K562 (cell line): ENCODE data around the gene N4BP3. TPM values are rescaled to one million over a fixed set of nuclear protein-coding genes. Genes with fewer than 3 reads are reported as not detected.

Experiments
- ATAC-seq: fragments of 200-7000 bp; cut with Tn5 transposase; 3 replicates; pipeline ENCODE4 v1.9.1; 2020; ENCODE audit warnings: moderate library complexity
- BruUV-seq: library from RNA; stranded (reverse); fragments of 400-500 nt; replicated peaks from 2 replicates; lab custom pipeline; 2021; lab: Mats Ljungman, UMichigan
- CTCF ChIA-PET: fragments of 300-600 bp; formaldehyde crosslinking; extraction: SDS; loops from one replicate; lab custom pipeline; 2021; ENCODE audit warnings: low intra/inter-chr PET ratio; lab: Yijun Ruan, JAX
- POLR2A ChIA-PET: fragments of 300-600, 350-650 bp; sonication (Branson Sonifier 250); formaldehyde crosslinking; extraction: SDS; loops from one replicate; lab custom pipeline; 2021; ENCODE audit warnings: antibody characterized with exemption, inconsistent platforms; lab: Yijun Ruan, JAX
- DNase-seq, 4 experiments: peaks; one replicate each; pipeline versions ENCODE4 v3.0.0 to v3.0.0-alpha.2; 2011 to 2018; ENCODE audit warnings: low spot score in 3 of 4, mixed read lengths in 3 of 4; ENCODE audit errors: extremely low read depth in 1 of 4
- FAIRE-seq: peaks from 2 replicates; lab custom pipeline; 2011; peaks lifted over from hg19 to GRCh38; lab: Jason Lieb, UNC
- H2AFZ ChIP-seq: 2 replicates; pipeline ENCODE4 v1.6.0; 2011; ENCODE audit warnings: low read depth, low read length, control low read depth, inconsistent platforms
- H3K27ac ChIP-seq: fragments of 200-600 bp; 3 replicates; pipeline ENCODE4 v1.8.0; 2011; ENCODE audit warnings: low read depth, mild to moderate bottlenecking, control low read depth, inconsistent platforms, low read length, moderate library complexity, mixed read lengths; ENCODE audit errors: extremely low read depth
- H3K27me3 ChIP-seq, 2 experiments: fragments of 300-600 bp in 1 of 2; 2 replicates in 1 of 2; 3 replicates in 1 of 2; pipeline versions ENCODE4 v1.6.0 to v1.8.0; 2011; ENCODE audit warnings: inconsistent platforms in 2 of 2, low read length in 2 of 2, mild to moderate bottlenecking in 1 of 2, mixed read lengths in 1 of 2, moderate library complexity in 1 of 2; ENCODE audit not compliant: control insufficient read depth in 2 of 2, insufficient read depth in 2 of 2
- H3K36me3 ChIP-seq: fragments of 300-600 bp; 3 replicates; pipeline ENCODE4 v1.8.0; 2011; ENCODE audit warnings: mild to moderate bottlenecking, low read length, inconsistent platforms; ENCODE audit not compliant: control insufficient read depth, insufficient read depth
- H3K4me1 ChIP-seq, 2 experiments: fragments of 200-600 bp in 1 of 2; replicated peaks in 1 of 2; 2 replicates in 1 of 2; 3 replicates in 1 of 2; pipeline versions ENCODE4 v1.5.1 to v1.8.0; 2011; ENCODE audit warnings: inconsistent platforms in 2 of 2, low read length in 2 of 2, mild to moderate bottlenecking in 1 of 2, mixed read lengths in 1 of 2, moderate library complexity in 1 of 2; ENCODE audit not compliant: control insufficient read depth in 2 of 2, insufficient read depth in 2 of 2
- H3K4me2 ChIP-seq: 2 replicates; pipeline ENCODE4 v1.6.1; 2011; ENCODE audit warnings: low read length, control low read depth, inconsistent platforms, mixed read lengths; ENCODE audit not compliant: insufficient read depth
- H3K4me3 ChIP-seq: fragments of 200-600 bp; sonication (generic), shearing (Covaris generic); 2 replicates; pipeline ENCODE4 v1.5.1; 2016; ENCODE audit warnings: control low read depth, inconsistent platforms
- H3K79me2 ChIP-seq: fragments of 200-600 bp; 3 replicates; pipeline ENCODE4 v1.8.0; 2011; ENCODE audit warnings: low read length, inconsistent platforms; ENCODE audit not compliant: control insufficient read depth, insufficient read depth
- H3K9ac ChIP-seq, 2 experiments: 2 replicates each; pipeline versions ENCODE4 v1.6.0 to v1.6.1; 2011; ENCODE audit warnings: low read depth in 2 of 2, low read length in 2 of 2, control low read depth in 1 of 2, inconsistent platforms in 1 of 2, mild to moderate bottlenecking in 1 of 2, mixed read lengths in 1 of 2; ENCODE audit not compliant: insufficient read depth in 1 of 2
- H3K9me1 ChIP-seq: one replicate; pipeline ENCODE4 v1.6.0; 2011; ENCODE audit warnings: inconsistent platforms, mild to moderate bottlenecking, low read length, moderate library complexity; ENCODE audit not compliant: control insufficient read depth, insufficient read depth
- H3K9me3 ChIP-seq: replicated peaks from 2 replicates; pipeline ENCODE4 v1.5.1; 2011; ENCODE audit warnings: low read depth, low read length, inconsistent platforms; ENCODE audit not compliant: control insufficient read depth, insufficient read depth
- H4K20me1 ChIP-seq: replicated peaks from 2 replicates; pipeline ENCODE4 v1.6.1; 2011; ENCODE audit warnings: low read length, inconsistent platforms, mixed read lengths; ENCODE audit not compliant: control insufficient read depth, insufficient read depth
- E2F3 ChIP-seq: fragments of 250-450 bp; sonication (Bioruptor Pico); IDR thresholded peaks from 2 replicates; pipeline ENCODE4 v1.4.0; 2020; ENCODE audit warnings: mild to moderate bottlenecking
- E2F4 ChIP-seq: sonication (generic); formaldehyde crosslinking; IDR thresholded peaks from 2 replicates; pipeline ENCODE4 v1.8.0; 2022; ENCODE audit warnings: mild to moderate bottlenecking, low read depth, missing genetic modification reagents
- RBM17 ChIP-seq: fragments of 200-400 bp; formaldehyde crosslinking; IDR thresholded peaks from 2 replicates; pipeline ENCODE4 v1.6.1; 2017; ENCODE audit warnings: low read depth, mild to moderate bottlenecking, low read length, borderline replicate concordance
- TFAP4 ChIP-seq: sonication (generic); formaldehyde crosslinking; IDR thresholded peaks from 2 replicates; pipeline ENCODE4 v1.8.0; 2022; ENCODE audit warnings: missing genetic modification reagents, mild to moderate bottlenecking, moderate library complexity, borderline replicate concordance
- ZBTB11 ChIP-seq, 3 experiments: fragments of 200-800 bp in 1 of 3; fragments of 250-450 bp in 1 of 3; fragments of 450-650 bp in 1 of 3; sonication (Bioruptor Pico) in 1 of 3; sonication (Bioruptor generic) in 1 of 3; formaldehyde crosslinking in 1 of 3; IDR thresholded peaks; 2 replicates each; pipeline versions ENCODE4 v1.6.1 to v1.8.0; 2016 to 2022; ENCODE audit warnings: mild to moderate bottlenecking in 2 of 3, missing genetic modification characterization in 2 of 3, missing compliant biosample characterization in 1 of 3, moderate library complexity in 1 of 3
- ZSCAN32 ChIP-seq: fragments of 450-650 bp; formaldehyde crosslinking; IDR thresholded peaks from 2 replicates; pipeline ENCODE4 v1.4.0; 2020; ENCODE audit warnings: mild to moderate bottlenecking, moderate library complexity
- WGBS: fragments of 100-300 bp; shearing (Covaris generic); methylation state at CpG from one replicate; pipeline ENCODE4 v1.1.6; 2016; ENCODE audit warnings: low coverage, mixed read lengths; ENCODE audit not compliant: insufficient coverage; ENCODE audit errors: missing lambda C conversion rate; 5-methylcytosine and 5-hydroxymethylcytosine counted together
- in situ Hi-C: fragments of 300-500 bp; cut with MboI; formaldehyde crosslinking; loops from 4 replicates; pipeline ENCODE4 v1.15.0; 2018; ENCODE audit warnings: inconsistent platforms, mixed read lengths
- intact Hi-C: fragments of 100-400 bp; cut with micrococcal nuclease; formaldehyde crosslinking; loops from 2 replicates; pipeline ENCODE4 v1.14.2; 2022
- polyA plus RNA-seq, 8 experiments: library from polyadenylated mRNA; depleted of rRNA in 4 of 8; stranded (reverse) in 5 of 8; unstranded in 3 of 8; fragments of >200 nt; fragmentation: Nextera tagmentation in 2 of 8; fragmentation: Illumina TruSeq in 1 of 8; extraction: Ambion mirVana in 2 of 8; extraction: Trizol in 1 of 8; gene quantifications; 2 replicates each; pipeline versions ENCODE4 v1.2.1 to v1.2.3, GENCODE V29; 2011 to 2014; ENCODE audit warnings: inconsistent platforms in 1 of 8, missing spikeins in 1 of 8
- total RNA-seq, 7 experiments: library from RNA; depleted of rRNA in 6 of 7; stranded (reverse); fragments of >200 nt in 6 of 7; fragmentation: Illumina TruSeq in 2 of 7; extraction: Trizol in 2 of 7; gene quantifications; 2 replicates each; pipeline versions ENCODE4 v1.2.1 to v1.2.3, GENCODE V29; 2011 to 2021; ENCODE audit warnings: low replicate concordance in 1 of 7
- TF ChIP-seq, protein P1 (sequence below), 2 experiments: fragments of 450-650 bp in 1 of 2; sonication (generic) in 1 of 2; formaldehyde crosslinking; conservative IDR thresholded peaks; 2 replicates each; pipeline versions ENCODE4 v1.4.0 to v1.8.1; 2020 to 2022; ENCODE audit warnings: mild to moderate bottlenecking in 1 of 2, missing genetic modification reagents in 1 of 2

N4BP3 gene
- total and polyA plus RNA-seq, 9 of the 15 experiments (the other 6 are each of a cell fraction or from before 2014, with no cell fraction given), result 0.06 to 7.0 (median 2.4) TPM

GRCh38 chr5:178110511-178110910 is 2.8 kb upstream of the N4BP3 start:
- Histone ChIP-seq H3K79me2 (peaks cover 18% of the 10 kb centered on the region), H3K9ac (peak overlapping the region in 1 of 2 experiments; percentile 56; a peak in 1 of 4 replicates), H3K27ac (no peak overlapping the region), H3K4me2 (no peak overlapping the region), H3K36me3 (no peaks in the 10 kb centered on the region), H3K9me3 (no peaks in the 10 kb centered on the region), H3K27me3 (no peaks in the 10 kb centered on the region), H2AFZ (peak overlapping the region; percentile 45; the same call in 1 of the 2 replicates), H4K20me1 (peaks cover 8% of the 10 kb centered on the region; the same call in 1 of the 2 replicates), H3K9me1 (peaks cover 3% of the 10 kb centered on the region), H3K4me1 (peaks cover 19 to 35% of the 10 kb centered on the region in 2 experiments; a peak in 4 of 5 replicates), H3K4me3 (no peak overlapping the region)
- ChIA-PET POLR2A (interaction anchor here (0.8 to 0.9 kb wide), 2 partner anchors 11 to 13 kb away, joined by 4 to 6 read pairs; no protein-coding TSS in a partner anchor), CTCF (no interaction called here)
- BruUV-seq, result no TSS peak
- no peak for FAIRE-seq
- intact Hi-C loops, result loop anchor here (5.0 kb wide), 1 partner anchor 42 kb away; the partner anchor contains the start of gene NHP2
- WGBS, result 44% methylated on average over 9 of the region's 9 CpGs
- no peak for ATAC-seq
- TF ChIP-seq E2F3 (CRISPR knock-in tag), result no peak
- TF ChIP-seq E2F4 (CRISPR knock-in tag), result no peak
- no peak for TF ChIP-seq ZSCAN32
- TF ChIP-seq RBM17, result no peak
- TF ChIP-seq, protein P1, sequence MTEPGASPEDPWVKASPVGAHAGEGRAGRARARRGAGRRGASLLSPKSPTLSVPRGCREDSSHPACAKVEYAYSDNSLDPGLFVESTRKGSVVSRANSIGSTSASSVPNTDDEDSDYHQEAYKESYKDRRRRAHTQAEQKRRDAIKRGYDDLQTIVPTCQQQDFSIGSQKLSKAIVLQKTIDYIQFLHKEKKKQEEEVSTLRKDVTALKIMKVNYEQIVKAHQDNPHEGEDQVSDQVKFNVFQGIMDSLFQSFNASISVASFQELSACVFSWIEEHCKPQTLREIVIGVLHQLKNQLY (CRISPR knock-in tag; conservative IDR thresholded peaks at IDR 0.05), result no peak
- no peak for TF ChIP-seq TFAP4 (CRISPR knock-in tag)
- TF ChIP-seq ZBTB11 (CRISPR knock-in tag; IDR thresholded peaks at IDR 0.05), result no peak
- DNase-seq, result no peak
- in situ Hi-C loops, result no loop called here
